ENCODE results near the gene RAET1G.
"Not testable (repeated sequence)": the region's sequence is repeated elsewhere in the genome, so short reads cannot be mapped to it uniquely, and the experiment has no call there.

The RAET1G gene

GRCh38 chr6:149897855-149898744 lies 24.8 kb downstream of the RAET1G start, which contains the start of gene RAET1E:
Gene RAET1E (minus strand): TSS chr6:149898113. CDS start chr6:149890901, 7,212 bp downstream.
- no peak for DNase-seq (ENCODE audit: low read depth in 2 of 3, low spot score in 2 of 3)

- no peak for DNase-seq (ENCODE audit: low read depth in 2 of 3, low spot score in 2 of 3)
These were observed 25.8 kb downstream of the RAET1G start for GRCh38 chr6:149897015-149897697.

- DNase-seq (ENCODE audit: low read depth in 2 of 3, low spot score in 2 of 3) = no peak
These were observed 26.4 kb downstream of the RAET1G start for GRCh38 chr6:149896491-149896890.

- DNase-seq (ENCODE audit: low read depth in 2 of 3, low spot score in 2 of 3) = no peak
These were observed 27.1 kb downstream of the RAET1G start for GRCh38 chr6:149895833-149896271.

GRCh38 chr6:149895048-149895590 lies 27.8 kb downstream of the RAET1G start:
- no peak for DNase-seq (ENCODE audit: low read depth in 2 of 3, low spot score in 2 of 3)

- DNase-seq (ENCODE audit: low read depth in 2 of 3, low spot score in 2 of 3) = not testable (repeated sequence)
These were observed 31.1 kb downstream of the RAET1G start for GRCh38 chr6:149891864-149892263.

- DNase-seq (ENCODE audit: low read depth in 2 of 3, low spot score in 2 of 3) = no peak
These were observed 31.7 kb downstream of the RAET1G start for GRCh38 chr6:149891259-149891658.

GRCh38 chr6:149890629-149891045 lies 32.3 kb downstream of the RAET1G start:
- no peak for DNase-seq (ENCODE audit: low read depth in 2 of 3, low spot score in 2 of 3)

- DNase-seq (ENCODE audit: low read depth in 2 of 3, low spot score in 2 of 3) = no peak
These were observed 33.6 kb downstream of the RAET1G start for GRCh38 chr6:149889326-149889725.

- DNase-seq (ENCODE audit: low read depth in 2 of 3, low spot score in 2 of 3) = no peak
These were observed 34.3 kb downstream of the RAET1G start for GRCh38 chr6:149888659-149889058.

GRCh38 chr6:149888093-149888492 lies 34.8 kb downstream of the RAET1G start:
- no peak for DNase-seq (ENCODE audit: low read depth in 2 of 3, low spot score in 2 of 3)

GRCh38 chr6:149887343-149887742 lies 35.6 kb downstream of the RAET1G start:
- DNase-seq (ENCODE audit: low read depth in 2 of 3, low spot score in 2 of 3) = no peak

GRCh38 chr6:149885888-149886287 lies 37.0 kb downstream of the RAET1G start:
- DNase-seq (ENCODE audit: low read depth in 2 of 3, low spot score in 2 of 3) = no peak

- no peak for DNase-seq (ENCODE audit: low read depth in 2 of 3, low spot score in 2 of 3)
These were observed 38.3 kb downstream of the RAET1G start for GRCh38 chr6:149884617-149885016.

GRCh38 chr6:149884215-149884614 lies 38.7 kb downstream of the RAET1G start:
- no peak for DNase-seq (ENCODE audit: low read depth in 2 of 3, low spot score in 2 of 3)

- DNase-seq (ENCODE audit: low read depth in 2 of 3, low spot score in 2 of 3) = no peak
These were observed 41.1 kb downstream of the RAET1G start for GRCh38 chr6:149881860-149882259.

GRCh38 chr6:149881066-149881766 lies 41.7 kb downstream of the RAET1G start:
- no peak for DNase-seq (ENCODE audit: low read depth in 2 of 3, low spot score in 2 of 3)

GRCh38 chr6:149877659-149878058 lies 45.3 kb downstream of the RAET1G start:
- no peak for DNase-seq (ENCODE audit: low read depth in 2 of 3, low spot score in 2 of 3)

- DNase-seq (ENCODE audit: low read depth in 2 of 3, low spot score in 2 of 3) = no peak
These were observed 46.5 kb downstream of the RAET1G start for GRCh38 chr6:149876241-149876933.

- no peak for DNase-seq (ENCODE audit: low read depth in 2 of 3, low spot score in 2 of 3)
These were observed 50.7 kb downstream of the RAET1G start for GRCh38 chr6:149872233-149872632.

GRCh38 chr6:149871182-149871581 lies 51.7 kb downstream of the RAET1G start:
- DNase-seq (ENCODE audit: low read depth in 2 of 3, low spot score in 2 of 3) = no peak

Measured in activated CD8-positive, alpha-beta memory T cell treated with anti-CD3 and anti-CD28 coated beads for 48 hours (primary cell).